Ovary (tissue), 3 donors: ENCODE results near the gene SH3RF3.

Source experiments
- CTCF ChIP-seq, 3 donors: fragments of 450-650 bp in 2 of 3; fragments of 200-600 bp in 1 of 3; IDR thresholded peaks; one replicate each; pipeline versions ENCODE4 v1.5.1 to v1.8.0; 2016 to 2022; ENCODE audit warnings: antibody characterized with exemption in 3 of 3, mild to moderate bottlenecking in 1 of 3
- EP300 ChIP-seq: sonication (generic); formaldehyde crosslinking; IDR thresholded peaks from one replicate; pipeline ENCODE4 v1.6.1; 2017; ENCODE audit warnings: antibody characterized with exemption
- POLR2A ChIP-seq: fragments of 450-650 bp; IDR thresholded peaks from one replicate; pipeline ENCODE4 v1.6.1; 2017; ENCODE audit warnings: antibody characterized with exemption, mild to moderate bottlenecking, moderate library complexity
- donor health status: DM: no; HTN: no; CAD: no.

GRCh38 chr2:109500910-109501309 is 371.9 kb downstream of the SH3RF3 start:
- TF ChIP-seq CTCF (IDR thresholded peaks at IDR 0.05), result no peak
- TF ChIP-seq EP300, result no peak
- no peak for TF ChIP-seq POLR2A
